ENCODE results near the gene VARS1. TPM values are rescaled to one million over a fixed set of nuclear protein-coding genes. Genes with fewer than 3 reads are reported as not detected.

Gene VARS1
- total and polyA plus RNA-seq, 2 of the 8 experiments (the other 6 are each of a cell fraction or from before 2014, with no cell fraction given) = 53.5 to 162 TPM

- Histone ChIP-seq H3K23ac (ENCODE audit: insufficient read length) (no peak overlapping the region), H3K23me2 (ENCODE audit: low read depth, low read length) (0 out of 2 replicates have a peak, but pooled peaks cover 1% of the 10 kb centered on the region), H3K56ac (replicated peaks; ENCODE audit: insufficient read length, low read depth, low read length) (no peak overlapping the region), H3K9me3 (ENCODE audit: insufficient read depth in 2 of 2, low read depth in 1 of 2, low read length in 1 of 2) (no peaks in the 10 kb centered on the region), H2BK120ac (replicated peaks; ENCODE audit: low read depth, low read length) (no peak overlapping the region), H3K36me3 (ENCODE audit: control insufficient read depth in 2 of 4, insufficient read depth in 4 of 4, low read length in 3 of 4) (peaks cover 15 to 44% (median 37%) of the 10 kb centered on the region in 4 experiments), H3K4me3 (ENCODE audit: extremely low read depth in 1 of 4, insufficient read depth in 2 of 4, low read depth in 3 of 4, low read length in 4 of 4) (no peak overlapping the region), H2BK5ac (ENCODE audit: low read depth, low read length) (no peak overlapping the region), H3K79me2 (ENCODE audit: control insufficient read depth in 1 of 2, insufficient read depth in 2 of 2, low read length in 2 of 2) (no peaks in the 10 kb centered on the region), H3K4me2 (ENCODE audit: insufficient read depth in 1 of 2, low read depth in 2 of 2, low read length in 2 of 2) (no peak overlapping the region), H3K18ac (ENCODE audit: extremely low read depth, low read length) (no peak overlapping the region), H3K79me1 (ENCODE audit: low read depth, low read length) (no peaks in the 10 kb centered on the region), H3K14ac (ENCODE audit: insufficient read length) (no peak overlapping the region), H4K5ac (ENCODE audit: insufficient read length, low read depth, low read length) (no peak overlapping the region), H3K4me1 (replicated peaks in 1 of 4; ENCODE audit: control insufficient read depth in 3 of 4, insufficient read depth in 4 of 4, low read length in 3 of 4) (peaks cover 0 to 7% (median 3%) of the 10 kb centered on the region in 4 experiments; a peak in 4 of 7 replicates), H2BK20ac (ENCODE audit: low read length) (no peak overlapping the region), H3K27ac (ENCODE audit: low read depth, low read length) (no peak overlapping the region), H2AFZ (ENCODE audit: low read length) (no peak overlapping the region), H3K27me3 (replicated peaks in 1 of 4; ENCODE audit: control insufficient read depth in 3 of 4, extremely low read depth in 1 of 4, insufficient read depth in 3 of 4, low read length in 3 of 4) (no peaks in the 10 kb centered on the region; a peak in 1 of 7 replicates), H2AK5ac (ENCODE audit: low read depth, low read length) (no peak overlapping the region), H3K9ac (replicated peaks in 1 of 4; ENCODE audit: extremely low read depth in 1 of 4, low read depth in 3 of 4, low read length in 3 of 4) (no peak overlapping the region), H4K8ac (ENCODE audit: extremely low read depth, insufficient read depth, low read length) (no peak overlapping the region), H3K4ac (replicated peaks; ENCODE audit: insufficient read length, low read depth, low read length) (no peak overlapping the region), H2BK15ac (ENCODE audit: low read length) (no peak overlapping the region), H4K20me1 (replicated peaks in 1 of 2; ENCODE audit: control insufficient read depth in 1 of 2, insufficient read depth in 2 of 2, low read length in 2 of 2) (no peaks in the 10 kb centered on the region), H4K91ac (replicated peaks; ENCODE audit: insufficient read length, low read length) (no peak overlapping the region), H2BK12ac (ENCODE audit: low read depth, low read length) (no peak overlapping the region)
- DNase-seq (ENCODE audit: low read depth in 1 of 2, low spot score in 2 of 2) (no peak), FAIRE-seq (no peak)
- CTCF ChIA-PET (ENCODE audit: partially characterized antibody) = interaction anchor here (0.6 to 15.6 kb wide), 11 partner anchors 3 to 113 kb away, joined by 3 to 228 read pairs (median 3); partner anchors contain the start of genes MPIG6B, VARS1 and VWA7
- 85% methylated on average over 5 of the region's 5 CpGs; no CpG with 5 or more reads in 1 of the 2 experiments for WGBS, 2 experiments (ENCODE audit: extremely low coverage in 1 of 2, insufficient coverage in 1 of 2, insufficient read length in 1 of 2, insufficient replicate concordance in 2 of 2, low coverage in 1 of 2, low lambda C conversion rate in 2 of 2, missing lambda C conversion rate in 1 of 2)
- POLR2A ChIA-PET (ENCODE audit: partially characterized antibody) = interaction anchor here (0.8 to 10.7 kb wide), 14 partner anchors 8 to 1206 kb away, joined by 3 to 85 read pairs (median 6); partner anchors contain the start of genes DDAH2, HSPA1B, LSM2 and MSH5
- TF ChIP-seq TBP (IDR thresholded peaks at IDR 0.05; ENCODE audit: low read depth, low read length) (no peak), SP4 (IDR thresholded peaks at IDR 0.05; ENCODE audit: low read length) (no peak), RAD21 (IDR thresholded peaks at IDR 0.05 in 1 of 2, conservative IDR thresholded peaks at IDR 0.05 in 1 of 2; ENCODE audit: low read depth in 2 of 2, low read length in 2 of 2) (no peak), CTCF (IDR thresholded peaks at IDR 0.05; ENCODE audit: control extremely low read depth in 1 of 3, insufficient read depth in 1 of 3, low read depth in 1 of 3, low read length in 3 of 3) (no peak), SRF (IDR thresholded peaks at IDR 0.05; ENCODE audit: low read depth, low read length) (no peak), KDM5A (IDR thresholded peaks at IDR 0.05; ENCODE audit: low read length) (no peak), POLR2A (IDR thresholded peaks at IDR 0.05; ENCODE audit: control extremely low read depth in 1 of 2, low read depth in 2 of 2, low read length in 2 of 2) (no peak), HDAC6 (IDR thresholded peaks at IDR 0.05; ENCODE audit: low read depth, low read length) (no peak), JUND (IDR thresholded peaks at IDR 0.05; ENCODE audit: low read length) (no peak), TEAD4 (IDR thresholded peaks at IDR 0.05; ENCODE audit: low read depth, low read length) (no peak), SP1 (IDR thresholded peaks at IDR 0.05; ENCODE audit: low read depth, low read length) (no peak), KDM4A (IDR thresholded peaks at IDR 0.05; ENCODE audit: low read depth, low read length, severe bottlenecking) (no peak)
Measured at GRCh38 chr6:31777667-31778050, 17.9 kb downstream of the VARS1 start.
